ENCODE data around the gene CDH4.

DNA sequence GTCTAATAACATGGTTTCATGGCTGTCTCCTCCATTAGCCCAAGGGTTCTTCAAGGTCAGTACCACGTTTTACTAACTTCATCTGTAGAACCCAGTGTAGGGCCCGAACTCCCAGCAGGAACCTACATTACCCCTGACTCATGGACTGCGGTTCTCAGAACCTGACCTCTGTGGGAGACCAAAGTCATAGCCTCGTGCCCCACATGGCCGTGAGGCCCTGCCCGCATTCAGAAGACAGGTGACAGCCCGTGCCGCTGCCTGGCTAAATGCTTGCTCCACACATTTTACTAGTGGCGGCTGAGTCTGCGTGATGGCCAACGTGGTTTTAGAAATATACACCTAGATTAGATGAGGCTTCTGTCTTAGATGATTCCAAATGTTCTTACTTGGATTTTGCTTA is 94.9 kb downstream of the CDH4 start:
- no peak for TF ChIP-seq JUN (IDR thresholded peaks at IDR 0.05; ENCODE audit: borderline replicate concordance, insufficient read depth, insufficient read length, low read depth)
- TF ChIP-seq, protein P1, sequence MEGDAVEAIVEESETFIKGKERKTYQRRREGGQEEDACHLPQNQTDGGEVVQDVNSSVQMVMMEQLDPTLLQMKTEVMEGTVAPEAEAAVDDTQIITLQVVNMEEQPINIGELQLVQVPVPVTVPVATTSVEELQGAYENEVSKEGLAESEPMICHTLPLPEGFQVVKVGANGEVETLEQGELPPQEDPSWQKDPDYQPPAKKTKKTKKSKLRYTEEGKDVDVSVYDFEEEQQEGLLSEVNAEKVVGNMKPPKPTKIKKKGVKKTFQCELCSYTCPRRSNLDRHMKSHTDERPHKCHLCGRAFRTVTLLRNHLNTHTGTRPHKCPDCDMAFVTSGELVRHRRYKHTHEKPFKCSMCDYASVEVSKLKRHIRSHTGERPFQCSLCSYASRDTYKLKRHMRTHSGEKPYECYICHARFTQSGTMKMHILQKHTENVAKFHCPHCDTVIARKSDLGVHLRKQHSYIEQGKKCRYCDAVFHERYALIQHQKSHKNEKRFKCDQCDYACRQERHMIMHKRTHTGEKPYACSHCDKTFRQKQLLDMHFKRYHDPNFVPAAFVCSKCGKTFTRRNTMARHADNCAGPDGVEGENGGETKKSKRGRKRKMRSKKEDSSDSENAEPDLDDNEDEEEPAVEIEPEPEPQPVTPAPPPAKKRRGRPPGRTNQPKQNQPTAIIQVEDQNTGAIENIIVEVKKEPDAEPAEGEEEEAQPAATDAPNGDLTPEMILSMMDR (IDR thresholded peaks at IDR 0.05; ENCODE audit: extremely low read depth in 1 of 2, insufficient read depth in 1 of 2, low read depth in 1 of 2, low read length in 2 of 2) = no peak
- TF ChIP-seq POLR2A (IDR thresholded peaks at IDR 0.05; ENCODE audit: low read depth, low read length) = no peak
- TF ChIP-seq EZH2 (IDR thresholded peaks at IDR 0.05; ENCODE audit: borderline replicate concordance, low read depth, low read length, severe bottlenecking) = no peak
- TF ChIP-seq POLR2AphosphoS5 (IDR thresholded peaks at IDR 0.05; ENCODE audit: insufficient read depth, low read depth, low read length) = no peak
- no peak for TF ChIP-seq GATA2 (IDR thresholded peaks at IDR 0.05; ENCODE audit: insufficient read depth, insufficient read length, low read depth, low read length)
- TF ChIP-seq MYC (IDR thresholded peaks at IDR 0.05; ENCODE audit: low read depth, low read length) = no peak
- TF ChIP-seq, protein P2, sequence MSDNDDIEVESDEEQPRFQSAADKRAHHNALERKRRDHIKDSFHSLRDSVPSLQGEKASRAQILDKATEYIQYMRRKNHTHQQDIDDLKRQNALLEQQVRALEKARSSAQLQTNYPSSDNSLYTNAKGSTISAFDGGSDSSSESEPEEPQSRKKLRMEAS (IDR thresholded peaks at IDR 0.05; ENCODE audit: insufficient read depth, insufficient read length) = no peak

Data from endothelial cell of umbilical vein (primary cell).